ENCODE data around the gene SUMF1.
A peak's percentile ranks its signal among the peaks of the same experiment; 100 is the strongest.

The SUMF1 gene

GRCh38 chr3:4411236-4411635 is 55.8 kb downstream of the SUMF1 start:
- no peak for DNase-seq

- DNase-seq, result no peak
These were observed 56.5 kb downstream of the SUMF1 start for GRCh38 chr3:4410606-4411005.

- no peak for DNase-seq
These were observed 57.0 kb downstream of the SUMF1 start for GRCh38 chr3:4409971-4410573.

GRCh38 chr3:4409415-4409814 is 57.7 kb downstream of the SUMF1 start:
- no peak for DNase-seq

- DNase-seq, result no peak
These were observed 58.1 kb downstream of the SUMF1 start for GRCh38 chr3:4408958-4409357.

- no peak for DNase-seq
These were observed 59.1 kb downstream of the SUMF1 start for GRCh38 chr3:4407941-4408340.

GRCh38 chr3:4406746-4407568 is 60.1 kb downstream of the SUMF1 start:
- no peak for DNase-seq

GRCh38 chr3:4404881-4405280 is 62.2 kb downstream of the SUMF1 start:
- DNase-seq, result no peak

- no peak for DNase-seq
These were observed 65.6 kb downstream of the SUMF1 start for GRCh38 chr3:4401441-4401840.

- DNase-seq, result no peak
These were observed 67.6 kb downstream of the SUMF1 start for GRCh38 chr3:4399476-4399875.

- no peak for DNase-seq
These were observed 68.2 kb downstream of the SUMF1 start for GRCh38 chr3:4398941-4399245.

- DNase-seq, result no peak
These were observed 68.7 kb downstream of the SUMF1 start for GRCh38 chr3:4398120-4398940.

- no peak for DNase-seq
These were observed 69.6 kb downstream of the SUMF1 start for GRCh38 chr3:4397466-4397865.

GRCh38 chr3:4396542-4396941 is 70.5 kb downstream of the SUMF1 start:
- no peak for DNase-seq

GRCh38 chr3:4396006-4396405 is 71.1 kb downstream of the SUMF1 start:
- no peak for DNase-seq

GRCh38 chr3:4395448-4395847 is 71.6 kb downstream of the SUMF1 start:
- DNase-seq, result no peak

- DNase-seq, result no peak
These were observed 72.5 kb downstream of the SUMF1 start for GRCh38 chr3:4394567-4394966.

GRCh38 chr3:4394048-4394447 is 73.0 kb downstream of the SUMF1 start:
- DNase-seq, result peak; percentile 72 to 75

- DNase-seq, result no peak
These were observed 74.1 kb downstream of the SUMF1 start for GRCh38 chr3:4392992-4393391.

- no peak for DNase-seq
These were observed 79.6 kb downstream of the SUMF1 start for GRCh38 chr3:4387210-4388204.

GRCh38 chr3:4385201-4385600 is 81.9 kb downstream of the SUMF1 start:
- no peak for DNase-seq

GRCh38 chr3:4380013-4380412 is 87.1 kb downstream of the SUMF1 start:
- no peak for DNase-seq

- no peak for DNase-seq
These were observed 90.6 kb downstream of the SUMF1 start for GRCh38 chr3:4376499-4376898.

All from Kasumi-1 (cell line).